GM12874 (cell line): ENCODE measurements around the gene EHD4.

Source experiments
- TF ChIP-seq, protein P1 (sequence below): IDR thresholded peaks from 2 replicates; pipeline ENCODE4 v1.5.1; 2011; ENCODE audit warnings: low read depth, mild to moderate bottlenecking, control low read depth, low read length, moderate library complexity; ENCODE audit not compliant: insufficient read depth

Gene EHD4

DNA sequence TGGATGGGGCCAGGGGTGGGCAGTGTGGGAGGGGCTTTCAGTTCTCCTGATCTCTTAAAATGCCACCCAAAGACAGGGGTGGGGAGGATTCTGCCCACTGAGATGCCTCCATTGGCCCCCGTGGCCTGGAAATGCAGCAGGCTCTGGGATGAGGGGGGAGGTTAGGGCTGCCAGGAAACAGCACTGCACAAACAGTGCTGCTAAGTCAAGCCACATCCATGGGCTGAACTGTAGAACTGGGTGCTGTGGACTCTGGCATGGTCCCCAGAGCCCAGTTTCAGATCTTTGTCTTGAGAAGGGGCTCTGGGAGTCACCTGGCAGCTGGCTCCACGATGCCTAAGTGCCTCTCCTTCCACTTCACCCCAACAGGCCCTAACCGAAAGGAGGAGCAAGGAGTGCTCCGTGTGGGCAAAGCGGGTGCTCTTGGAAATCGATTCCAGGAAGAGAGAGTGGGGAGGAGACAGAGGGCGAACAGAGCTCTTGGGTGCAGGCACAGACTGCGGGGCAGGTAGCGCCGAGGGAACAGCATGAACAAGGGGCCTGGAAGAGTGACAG, 40.6 kb upstream of the EHD4 start:
- TF ChIP-seq, protein P1, sequence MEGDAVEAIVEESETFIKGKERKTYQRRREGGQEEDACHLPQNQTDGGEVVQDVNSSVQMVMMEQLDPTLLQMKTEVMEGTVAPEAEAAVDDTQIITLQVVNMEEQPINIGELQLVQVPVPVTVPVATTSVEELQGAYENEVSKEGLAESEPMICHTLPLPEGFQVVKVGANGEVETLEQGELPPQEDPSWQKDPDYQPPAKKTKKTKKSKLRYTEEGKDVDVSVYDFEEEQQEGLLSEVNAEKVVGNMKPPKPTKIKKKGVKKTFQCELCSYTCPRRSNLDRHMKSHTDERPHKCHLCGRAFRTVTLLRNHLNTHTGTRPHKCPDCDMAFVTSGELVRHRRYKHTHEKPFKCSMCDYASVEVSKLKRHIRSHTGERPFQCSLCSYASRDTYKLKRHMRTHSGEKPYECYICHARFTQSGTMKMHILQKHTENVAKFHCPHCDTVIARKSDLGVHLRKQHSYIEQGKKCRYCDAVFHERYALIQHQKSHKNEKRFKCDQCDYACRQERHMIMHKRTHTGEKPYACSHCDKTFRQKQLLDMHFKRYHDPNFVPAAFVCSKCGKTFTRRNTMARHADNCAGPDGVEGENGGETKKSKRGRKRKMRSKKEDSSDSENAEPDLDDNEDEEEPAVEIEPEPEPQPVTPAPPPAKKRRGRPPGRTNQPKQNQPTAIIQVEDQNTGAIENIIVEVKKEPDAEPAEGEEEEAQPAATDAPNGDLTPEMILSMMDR: no peak

DNA sequence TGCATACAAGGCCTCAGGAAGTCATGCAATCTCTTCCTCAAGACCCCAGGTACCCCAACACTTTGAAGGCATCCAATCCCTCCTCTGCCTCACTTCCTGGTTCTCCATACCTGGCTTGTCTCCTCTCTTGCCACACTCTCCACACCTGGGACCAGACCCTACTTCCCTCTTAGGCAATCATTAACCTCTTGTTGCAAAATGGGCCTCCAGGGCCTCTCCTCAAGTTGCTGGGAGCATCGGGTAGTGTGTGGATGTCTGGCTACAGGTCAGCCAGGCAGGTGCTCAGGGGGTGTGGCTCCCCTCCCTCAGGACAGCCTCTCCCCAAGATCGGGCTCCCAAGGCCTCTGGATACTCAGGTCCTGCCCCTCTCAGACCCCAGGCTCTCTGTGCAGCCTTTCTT, 39.9 kb upstream of the EHD4 start:
- TF ChIP-seq, protein P1: no peak

DNA sequence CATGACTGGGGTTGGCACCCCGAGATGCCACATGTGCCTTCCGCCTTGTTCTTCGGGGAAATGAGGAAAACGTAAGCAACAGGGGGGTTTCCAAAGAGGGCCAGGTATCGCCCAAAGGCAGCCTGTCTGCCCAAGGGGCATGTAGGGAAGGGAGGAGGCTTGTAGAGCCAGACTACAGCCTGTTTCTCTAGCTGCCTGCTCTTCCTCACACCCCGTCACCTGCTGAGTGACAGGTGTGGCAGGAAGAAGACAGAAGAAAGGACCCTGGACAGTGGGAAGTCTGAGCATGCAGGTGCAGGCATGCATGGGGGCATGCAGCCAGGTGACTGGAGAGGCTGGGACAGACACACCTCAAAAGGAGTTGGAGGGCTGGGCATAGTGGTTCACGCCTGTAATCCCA, 38.7 kb upstream of the EHD4 start:
- TF ChIP-seq, protein P1: no peak

DNA sequence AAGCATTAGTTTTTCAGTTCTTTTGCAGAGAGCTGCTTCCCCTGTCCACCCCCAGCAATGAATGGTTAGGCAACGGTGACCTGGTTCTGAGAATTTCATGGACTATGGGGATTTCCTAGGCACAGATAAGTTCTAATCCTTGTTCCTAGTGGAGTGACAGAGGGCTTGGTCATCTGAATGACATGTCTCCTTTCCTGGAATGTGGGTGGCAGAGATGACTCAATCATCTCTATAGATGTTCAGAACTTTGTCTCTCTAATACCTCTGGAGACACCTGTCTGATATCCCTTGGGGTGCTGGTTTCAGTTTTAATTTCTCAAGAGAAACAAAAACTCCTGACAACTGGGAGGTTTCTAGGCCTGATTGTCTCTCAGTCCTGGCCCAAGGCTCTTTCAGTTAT, 38.1 kb upstream of the EHD4 start:
- TF ChIP-seq, protein P1: no peak

DNA sequence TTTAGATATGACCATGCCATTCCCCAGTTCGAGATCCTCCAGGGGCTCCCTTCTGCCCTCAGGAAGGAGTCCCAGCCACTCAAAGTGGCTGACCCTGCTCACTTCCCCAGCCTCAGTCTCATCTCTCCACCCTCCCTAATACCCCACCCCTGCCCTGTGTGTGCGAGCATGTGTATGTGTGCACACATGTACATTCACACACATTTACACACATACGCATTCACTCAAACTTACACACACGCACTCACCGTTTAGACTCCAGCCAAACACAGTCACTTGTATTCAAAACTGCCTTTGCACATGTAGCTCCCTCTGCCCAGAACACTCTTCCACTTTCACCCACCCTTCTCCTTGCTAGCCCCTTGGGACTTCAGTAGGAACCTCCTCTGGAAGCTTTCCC, 37.1 kb upstream of the EHD4 start:
- TF ChIP-seq, protein P1: no peak

DNA sequence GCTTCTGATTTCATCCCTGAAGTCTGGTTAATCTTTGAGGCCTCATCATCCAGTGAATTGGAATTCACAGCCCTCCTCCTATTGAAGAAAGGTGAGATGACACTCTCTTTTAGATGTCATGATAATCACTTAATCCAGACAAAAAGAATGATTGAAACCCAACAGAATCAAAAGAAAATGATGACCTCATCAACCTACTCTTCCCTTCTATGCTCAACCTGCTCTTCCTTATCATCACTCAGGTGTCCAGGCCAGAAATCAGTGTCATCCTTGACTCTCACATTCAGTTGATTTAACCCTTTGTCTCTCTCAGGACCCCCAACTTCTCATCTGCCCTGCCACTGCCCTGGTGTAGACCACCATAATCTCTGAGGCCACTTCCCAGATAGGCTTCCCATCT, 36.7 kb upstream of the EHD4 start:
- TF ChIP-seq, protein P1: no peak

DNA sequence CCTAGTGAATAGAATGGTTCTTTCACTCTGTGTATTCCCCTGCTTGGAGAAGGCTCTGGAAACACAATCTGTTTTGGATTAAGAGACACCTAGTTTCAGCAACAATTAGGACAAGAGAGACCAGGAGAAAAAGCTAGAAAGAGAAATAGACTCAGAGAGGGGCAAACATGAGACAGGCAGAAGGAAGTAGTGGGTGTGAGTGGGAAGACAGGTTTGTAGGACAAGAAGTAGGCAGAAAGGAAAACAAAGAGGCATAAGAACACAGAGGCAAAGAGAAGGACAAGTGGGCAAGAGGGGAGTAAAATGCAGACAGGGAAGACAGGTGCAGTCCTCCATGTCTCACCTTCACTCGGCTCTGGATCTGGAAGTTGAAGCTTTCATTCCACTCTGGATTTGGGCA, 35.0 kb upstream of the EHD4 start:
- TF ChIP-seq, protein P1: no peak
